Measurements from ENCODE around the gene MYLK4.

The MYLK4 gene

GRCh38 chr6:2750832-2751231 lies at the start of gene MYLK4:
MYLK4 (minus strand) TSS chr6:2750922; CDS start chr6:2749294, 1,628 bp downstream.
- DNase-seq: no peak

GRCh38 chr6:2799936-2800527 lies 49.3 kb upstream of the MYLK4 start:
- DNase-seq: no peak

- DNase-seq: no peak
Measured at GRCh38 chr6:2798586-2799134, 47.9 kb upstream of the MYLK4 start.

- DNase-seq: no peak
Measured at GRCh38 chr6:2797564-2798031, 46.9 kb upstream of the MYLK4 start.

- DNase-seq: no peak
Measured at GRCh38 chr6:2796861-2797260, 46.1 kb upstream of the MYLK4 start.

GRCh38 chr6:2795956-2796355 lies 45.2 kb upstream of the MYLK4 start:
- DNase-seq: no peak

- no peak for DNase-seq
Measured at GRCh38 chr6:2795162-2795561, 44.4 kb upstream of the MYLK4 start.

GRCh38 chr6:2794171-2794730 lies 43.5 kb upstream of the MYLK4 start:
- no peak for DNase-seq

- no peak for DNase-seq
Measured at GRCh38 chr6:2793534-2794151, 42.9 kb upstream of the MYLK4 start.

- DNase-seq: no peak
Measured at GRCh38 chr6:2792330-2793110, 41.8 kb upstream of the MYLK4 start.

GRCh38 chr6:2791450-2791974 lies 40.8 kb upstream of the MYLK4 start:
- DNase-seq: no peak

- DNase-seq: peak; percentile 39 to 44
Measured at GRCh38 chr6:2790588-2791449, 40.1 kb upstream of the MYLK4 start.

GRCh38 chr6:2786269-2786668 lies 35.5 kb upstream of the MYLK4 start:
- DNase-seq: no peak

GRCh38 chr6:2784930-2785329 lies 34.2 kb upstream of the MYLK4 start:
- no peak for DNase-seq

GRCh38 chr6:2784061-2784460 lies 33.3 kb upstream of the MYLK4 start:
- DNase-seq: no peak

- DNase-seq: no peak
Measured at GRCh38 chr6:2783188-2783963, 32.7 kb upstream of the MYLK4 start.

- no peak for DNase-seq
Measured at GRCh38 chr6:2782825-2783187, 32.1 kb upstream of the MYLK4 start.

- no peak for DNase-seq
Measured at GRCh38 chr6:2782356-2782708, 31.6 kb upstream of the MYLK4 start.

- DNase-seq: no peak
Measured at GRCh38 chr6:2781685-2782355, 31.1 kb upstream of the MYLK4 start.

- DNase-seq: no peak
Measured at GRCh38 chr6:2780102-2780737, 29.5 kb upstream of the MYLK4 start.
